NCI-H146 treated with DMSO at 0.1 percent for 48 hours (cell line): Measurements from ENCODE around the gene POLDIP2.
"Not testable (repeated sequence)": the region's sequence is repeated elsewhere in the genome, so short reads cannot be mapped to it uniquely, and the experiment has no call there.

Experiments used
- DNase-seq: peaks from one replicate; lab custom pipeline; 2025; ENCODE audit not compliant: unreplicated experiment; lab: John Stamatoyannopoulos, UW

The POLDIP2 gene

DNA sequence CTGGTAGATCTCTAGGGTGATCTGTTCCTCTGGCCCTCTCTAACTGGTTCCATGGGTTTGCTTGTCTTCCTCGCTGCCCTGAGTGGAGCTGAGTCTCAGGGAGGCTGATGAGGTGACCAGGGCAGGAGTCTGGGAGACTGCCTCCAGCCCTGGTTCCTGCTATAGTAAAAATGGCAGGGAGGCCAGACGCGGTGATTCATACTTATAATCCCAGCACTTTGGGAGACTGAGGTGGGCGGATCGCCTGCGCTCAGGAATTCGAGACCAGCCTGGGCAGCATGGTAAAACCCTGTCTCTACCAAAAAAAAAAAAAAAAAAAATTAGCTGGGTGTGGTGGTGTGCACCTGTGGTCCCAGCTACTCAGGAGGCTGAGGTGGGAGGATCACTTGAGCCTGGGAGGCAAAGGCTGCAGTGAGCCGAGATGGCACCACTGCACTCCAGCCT is 18.5 kb downstream of the POLDIP2 start:
- not testable (repeated sequence) for DNase-seq

DNA sequence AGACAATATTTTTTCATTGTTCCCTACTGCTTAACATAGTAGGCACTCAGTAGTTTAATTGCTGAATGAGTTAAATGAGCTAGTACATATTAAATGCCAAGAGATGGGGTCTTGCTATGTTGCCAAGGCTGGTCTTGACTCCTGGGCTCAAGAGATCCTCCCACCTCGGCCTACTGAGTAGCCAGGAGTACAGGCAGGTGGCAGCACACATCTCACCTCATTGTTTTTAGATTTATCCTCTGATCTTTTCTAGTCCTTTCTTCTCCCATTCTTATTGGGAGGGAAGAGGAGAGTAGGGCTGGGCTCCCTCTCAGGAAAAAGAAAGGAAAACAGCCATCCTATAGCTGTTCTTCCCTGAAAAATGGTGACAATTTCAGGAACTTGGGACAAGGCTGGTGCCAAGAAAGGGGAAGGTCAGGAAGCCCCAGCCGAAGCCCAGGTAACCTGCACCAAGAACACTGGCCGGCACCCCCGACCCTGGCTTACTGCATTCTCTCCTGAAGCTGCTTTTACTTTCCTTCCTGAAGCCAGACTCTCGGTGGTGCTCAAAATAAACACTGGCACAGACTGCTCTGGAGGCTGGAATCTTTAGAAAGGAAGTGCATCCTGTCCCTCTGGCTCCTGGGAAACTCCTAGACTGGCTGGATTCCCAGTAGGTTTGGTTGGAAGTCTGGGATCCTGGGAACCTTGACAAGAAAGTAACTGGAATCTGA is 19.1 kb downstream of the POLDIP2 start:
- DNase-seq, result no peak

DNA sequence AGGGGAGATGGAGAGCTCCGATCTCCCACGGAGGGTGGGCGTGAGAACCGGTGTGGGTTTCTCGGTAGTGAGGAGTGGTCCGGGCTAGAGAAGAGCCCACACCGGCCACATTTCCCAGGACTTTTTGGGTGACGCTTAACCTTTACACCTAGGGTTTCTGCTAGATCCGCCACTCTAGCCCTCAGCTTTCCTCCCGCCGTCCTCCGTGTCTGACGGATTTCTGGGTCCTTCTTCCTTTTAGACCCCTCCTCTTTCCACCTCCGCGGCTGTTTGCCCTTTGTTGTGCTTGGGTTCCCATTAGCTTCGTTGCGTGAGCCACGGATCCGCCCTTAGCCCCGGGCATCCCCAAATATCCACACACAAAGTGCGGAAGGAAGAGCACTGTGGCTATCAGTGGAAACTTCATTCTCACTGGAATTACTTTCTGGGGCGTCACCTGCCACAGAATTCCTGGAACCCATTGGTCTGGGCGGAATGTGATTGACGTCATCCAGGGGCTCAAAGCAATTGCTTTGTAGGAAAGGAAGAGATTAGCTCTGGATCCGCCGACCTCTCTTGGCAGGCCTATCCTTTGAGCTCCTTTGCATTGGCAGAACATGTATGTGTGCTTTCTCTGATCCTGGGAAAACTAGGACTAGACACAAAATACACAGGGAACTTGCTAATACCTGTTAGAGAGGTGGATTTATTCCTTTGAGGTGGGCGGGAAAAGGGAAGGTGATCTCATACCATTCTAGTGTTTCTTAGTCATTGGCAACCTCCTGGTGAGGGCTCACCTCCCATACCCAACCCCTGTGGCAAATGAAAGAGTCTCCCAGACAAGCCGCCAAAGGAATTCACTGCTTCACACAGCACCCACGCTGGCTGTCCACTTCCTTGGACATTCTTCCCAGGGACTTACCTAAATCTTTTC is 21.1 kb downstream of the POLDIP2 start:
- DNase-seq, result peak; percentile 60

DNA sequence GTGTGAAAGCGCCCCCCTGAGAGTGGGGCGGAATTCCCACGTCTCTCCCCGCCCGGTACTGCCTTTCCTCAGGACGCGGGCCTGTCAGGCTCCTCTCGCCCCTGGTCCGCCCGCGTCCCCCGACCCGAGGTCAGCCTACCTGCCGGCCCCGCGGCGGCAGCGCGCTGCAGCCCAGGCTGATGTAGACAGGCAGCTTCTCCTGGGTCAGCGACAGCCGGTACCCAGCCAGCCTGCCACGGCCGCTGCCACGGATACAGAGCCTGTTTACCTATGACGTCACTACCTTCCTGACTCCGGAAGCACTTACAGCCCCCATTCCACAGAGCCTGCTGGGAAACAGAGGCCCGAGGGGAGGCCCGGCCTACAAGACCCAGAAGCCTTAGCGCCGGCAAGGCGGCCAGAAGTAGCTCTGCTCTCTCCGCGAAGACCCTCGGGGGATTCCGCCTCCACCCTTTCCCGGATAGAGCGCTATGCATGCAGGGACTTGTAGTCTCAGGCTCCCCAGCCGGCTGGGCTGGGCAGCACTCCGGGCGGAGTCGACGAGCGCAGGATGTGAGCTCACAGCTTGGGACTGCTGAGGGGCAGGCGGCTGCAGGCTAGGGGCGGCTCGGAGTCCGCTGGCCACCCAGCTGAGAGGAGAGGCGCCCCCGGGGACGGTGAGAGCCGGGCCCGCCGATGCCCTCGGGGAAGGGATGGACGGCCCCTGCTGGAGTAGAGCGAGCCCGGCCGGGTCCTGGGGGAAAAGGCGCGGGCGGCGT is 21.9 kb downstream of the POLDIP2 start, which contains the start of the genes IFT20 and TNFAIP1:
Gene IFT20 (minus strand): TSS at position 272 of the 758 bp plus-strand sequence. CDS start 3,487 bp downstream, outside the sequence.
Gene TNFAIP1 (plus strand): TSS at position 561 of the 758 bp plus-strand sequence. CDS start 3,761 bp downstream, outside the sequence.
- peak; percentile 99 for DNase-seq

DNA sequence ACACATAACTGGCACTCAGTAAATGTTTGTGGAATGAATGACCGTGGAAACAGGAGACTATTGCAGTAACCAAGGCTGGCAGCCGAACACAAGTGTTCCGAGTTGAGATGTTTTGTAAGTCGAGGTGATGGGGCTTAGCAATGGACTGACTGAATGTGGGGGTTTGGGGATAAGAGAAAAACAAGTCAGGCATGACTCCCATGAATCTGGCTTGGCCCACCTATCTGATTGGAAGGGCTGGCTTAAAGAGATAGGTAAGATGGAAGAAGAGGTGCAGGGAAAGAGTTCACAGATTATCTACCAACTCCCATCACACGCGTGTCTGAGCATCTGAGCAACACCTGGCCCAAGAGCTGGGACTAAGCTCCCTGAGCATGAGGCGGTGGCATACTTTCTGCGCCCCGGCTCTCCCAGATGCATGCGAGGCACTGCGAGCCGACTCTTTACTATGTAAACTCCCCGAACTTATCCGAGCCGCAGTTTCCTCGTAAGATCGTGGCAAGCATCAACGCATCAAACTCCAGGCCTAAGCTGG is 22.6 kb downstream of the POLDIP2 start:
- no peak for DNase-seq

DNA sequence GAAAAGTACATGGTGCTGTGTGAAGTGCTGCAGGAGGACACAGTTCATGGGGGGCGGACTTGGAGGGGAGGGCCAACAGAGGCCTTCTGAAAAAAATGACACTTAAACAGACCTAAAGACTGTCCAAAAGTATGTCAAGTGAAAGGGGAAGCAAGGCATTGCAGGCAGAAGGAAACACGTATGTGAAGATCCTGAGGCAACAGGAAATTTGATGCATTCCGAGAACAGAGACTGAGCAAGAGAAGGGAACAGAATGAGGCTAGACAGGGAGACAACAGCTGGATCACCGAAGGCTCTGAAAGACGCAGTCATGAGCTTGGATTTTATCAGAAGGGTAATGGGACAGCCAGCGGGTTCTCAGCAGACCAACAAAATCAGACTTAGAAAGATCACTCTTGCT is 23.2 kb downstream of the POLDIP2 start:
- no peak for DNase-seq

DNA sequence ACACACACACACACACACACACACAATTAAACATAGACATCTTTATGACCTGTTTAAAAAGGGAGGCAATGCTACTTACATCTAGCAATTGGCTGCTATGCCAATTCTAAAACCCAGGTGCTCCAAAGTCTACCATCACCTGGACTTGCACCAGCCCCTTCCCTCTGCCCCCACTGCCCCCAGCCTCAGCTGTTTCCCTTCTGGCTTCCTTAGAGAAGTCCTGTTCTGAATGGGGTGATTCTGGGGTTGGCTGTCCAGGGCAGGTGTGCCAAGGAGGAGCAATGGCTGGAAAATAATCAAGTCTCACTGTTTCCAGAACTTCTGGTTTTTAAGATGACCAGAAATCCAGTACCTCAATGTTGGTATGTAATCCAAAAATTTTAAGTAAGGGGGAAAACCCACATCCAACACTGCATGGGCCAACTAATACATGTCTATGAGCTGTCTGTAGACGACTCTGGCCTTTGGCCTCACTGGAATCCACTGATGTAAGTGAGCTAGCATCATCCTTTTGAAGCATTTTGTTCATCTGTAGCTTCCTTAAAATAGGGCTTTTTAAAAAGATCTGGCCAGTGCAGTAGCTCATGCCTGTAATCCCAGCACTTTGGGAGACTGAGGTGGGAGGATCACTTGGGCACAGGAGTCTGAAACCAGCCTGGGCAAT is 24.1 kb downstream of the POLDIP2 start:
- no peak for DNase-seq

DNA sequence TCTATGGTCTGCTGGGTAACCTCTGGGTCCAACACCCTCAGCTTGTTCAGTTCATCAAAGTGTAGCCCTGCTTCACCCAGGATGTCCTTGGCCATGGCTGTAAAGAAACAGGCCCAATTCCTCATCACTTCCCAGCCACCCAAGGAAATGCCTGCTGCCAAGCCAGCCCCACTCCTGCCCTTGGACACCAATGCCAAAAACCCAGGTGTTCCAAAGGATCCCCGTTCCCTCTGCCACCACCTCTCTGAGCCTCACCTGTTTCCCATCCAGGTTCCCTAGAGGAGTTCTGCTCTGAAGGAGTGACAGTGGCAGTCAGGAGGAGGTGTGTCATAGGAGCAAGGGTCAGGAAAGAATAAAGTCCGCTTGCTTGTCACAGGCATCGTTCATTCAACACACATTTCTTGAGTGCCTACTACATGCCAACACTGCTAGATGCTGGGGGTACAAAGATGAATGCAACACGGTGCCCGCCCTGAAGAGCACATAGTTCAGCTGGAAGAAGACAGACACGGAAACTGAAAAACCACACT is 25.4 kb downstream of the POLDIP2 start:
- no peak for DNase-seq

DNA sequence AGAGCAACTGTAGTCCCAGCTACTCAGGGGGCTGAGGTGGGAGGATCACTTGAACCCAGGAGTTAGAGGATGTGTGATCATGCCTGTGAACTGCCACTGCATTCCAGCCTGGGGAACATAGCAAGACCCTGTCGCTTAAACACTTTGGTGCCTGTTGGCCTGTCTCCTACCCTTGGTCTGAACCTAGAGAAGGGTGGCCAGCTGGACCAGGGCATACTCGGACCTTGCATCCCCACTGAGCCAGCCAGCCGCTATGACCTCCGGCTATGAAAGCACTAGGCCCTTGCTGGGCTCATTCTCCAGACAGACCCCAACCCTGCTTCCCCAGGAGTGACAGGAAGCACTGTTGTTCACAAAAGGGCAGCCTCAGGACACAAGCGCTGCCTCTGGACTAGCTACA is 26.7 kb downstream of the POLDIP2 start:
- no peak for DNase-seq

DNA sequence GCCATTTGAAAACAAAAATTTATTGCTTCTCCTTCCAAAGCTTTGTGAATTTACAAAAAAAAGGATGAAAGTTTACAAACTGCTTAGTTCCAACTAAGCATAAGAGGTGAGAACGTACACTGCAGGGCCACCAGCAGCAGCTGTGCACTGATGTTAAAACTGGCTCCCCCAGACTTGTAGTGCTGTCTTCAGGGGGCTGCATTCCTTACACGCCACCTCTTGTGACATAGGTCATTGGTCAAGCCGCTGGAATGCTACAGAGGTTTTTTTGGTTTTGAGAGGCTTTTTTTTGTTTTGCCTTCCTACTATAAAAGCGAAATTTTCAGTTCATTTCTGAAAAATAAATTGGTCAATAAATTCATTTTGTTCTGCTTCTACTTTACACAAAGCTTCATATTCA is 29.0 kb downstream of the POLDIP2 start:
- DNase-seq, result no peak

DNA sequence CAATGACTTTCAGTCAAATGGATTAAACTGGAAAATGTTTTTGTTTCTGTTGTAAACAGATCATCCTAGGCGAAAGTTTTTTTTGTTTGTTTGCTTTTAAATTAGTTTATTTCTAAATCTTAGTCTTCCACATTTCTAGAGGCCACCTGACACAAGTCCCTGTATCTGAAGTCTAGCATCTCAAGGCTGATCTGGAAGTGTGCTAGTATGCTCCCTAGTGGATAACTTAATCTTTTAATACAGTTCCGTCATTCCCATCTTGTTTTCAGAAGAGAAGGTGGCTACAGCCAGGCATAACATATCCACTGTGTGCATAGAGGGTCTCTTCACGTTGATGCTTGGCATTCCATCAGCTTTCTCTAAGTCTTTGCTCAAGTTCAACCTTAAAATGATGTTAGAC is 29.6 kb downstream of the POLDIP2 start:
- DNase-seq, result no peak

DNA sequence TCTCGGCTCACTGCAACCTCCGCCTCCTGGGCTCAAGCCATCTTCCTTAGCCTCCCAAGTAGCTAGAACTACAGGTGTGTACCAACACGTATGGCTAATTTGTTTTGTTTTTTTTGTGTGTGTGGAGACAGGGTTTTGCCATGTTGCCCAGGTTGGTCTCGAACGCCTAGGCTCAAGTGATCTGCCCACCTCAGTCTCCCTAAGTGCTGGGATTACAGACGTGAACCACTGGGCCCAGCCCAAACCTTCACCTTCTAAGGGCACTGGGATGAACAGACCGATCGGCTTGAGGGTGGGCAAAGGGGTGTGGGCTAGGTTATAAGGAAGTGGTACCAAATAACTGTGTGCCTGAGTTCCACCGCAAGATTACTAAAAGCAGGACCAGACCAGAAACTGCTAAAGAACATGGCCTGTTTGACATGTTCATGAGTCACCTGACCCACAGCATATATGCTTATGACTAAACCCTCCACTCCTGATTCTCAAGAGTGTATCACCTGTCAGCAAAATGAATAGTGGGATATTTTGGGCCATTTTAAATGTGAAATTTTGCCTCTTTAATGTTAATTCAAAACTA is 30.2 kb downstream of the POLDIP2 start:
- no peak for DNase-seq

DNA sequence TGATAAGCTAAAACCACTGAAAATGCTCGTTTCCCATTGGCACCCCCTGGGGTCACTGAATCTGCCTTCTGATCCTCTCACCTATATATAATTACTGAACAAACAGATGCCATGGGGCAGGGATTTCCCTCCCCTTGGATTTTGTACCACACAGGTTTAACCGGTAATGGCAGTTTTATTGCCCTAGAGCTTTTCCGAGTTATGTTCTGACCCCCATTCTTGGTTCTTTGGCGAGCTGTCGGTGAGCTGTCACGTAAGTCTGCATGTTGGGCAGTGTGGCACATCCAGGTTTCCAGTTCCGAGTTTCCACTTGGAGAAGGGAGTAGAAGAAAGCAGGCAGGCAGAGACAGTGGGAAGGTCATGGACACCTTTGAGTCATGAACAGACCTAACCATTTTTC is 31.2 kb downstream of the POLDIP2 start:
- DNase-seq, result peak; percentile 9

DNA sequence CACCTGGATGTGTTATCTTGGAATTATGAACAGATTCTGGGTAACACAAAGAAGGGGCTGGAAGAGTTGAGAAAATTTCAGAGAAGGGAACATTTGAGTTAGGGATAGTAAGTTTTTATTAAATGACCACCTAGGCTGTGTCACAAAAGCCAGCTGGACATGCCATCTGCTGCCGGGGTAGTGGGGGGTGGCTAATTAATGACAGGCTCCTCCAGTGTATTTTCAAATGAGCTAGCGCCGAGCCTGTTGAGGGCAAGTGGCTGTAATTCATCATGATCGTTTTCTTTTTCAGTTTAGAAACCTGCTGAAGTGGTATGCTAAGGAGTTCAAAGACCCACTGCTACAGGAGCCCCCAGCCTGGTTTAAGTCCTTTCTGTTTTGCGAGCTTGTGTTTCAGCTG is 32.1 kb downstream of the POLDIP2 start:
- no peak for DNase-seq

DNA sequence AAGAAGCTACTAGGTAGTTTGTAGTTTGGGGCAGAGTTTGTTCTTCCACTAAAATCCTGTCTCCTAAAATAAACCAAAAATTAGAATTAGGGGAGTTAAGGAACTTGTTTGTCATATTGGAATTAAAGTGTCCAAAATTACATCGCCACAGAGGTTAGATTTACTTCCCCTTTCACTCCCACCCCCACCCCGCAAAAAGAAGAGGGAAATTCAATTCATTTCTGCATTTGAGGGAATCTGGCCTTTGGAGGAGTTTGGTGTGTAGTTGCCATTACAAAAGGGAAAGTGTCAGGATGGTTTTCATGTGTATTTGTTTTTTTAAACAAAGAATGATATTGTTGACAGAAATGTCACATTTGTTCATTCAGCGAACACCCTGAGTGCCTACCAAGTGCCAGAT is 32.5 kb downstream of the POLDIP2 start:
- no peak for DNase-seq

DNA sequence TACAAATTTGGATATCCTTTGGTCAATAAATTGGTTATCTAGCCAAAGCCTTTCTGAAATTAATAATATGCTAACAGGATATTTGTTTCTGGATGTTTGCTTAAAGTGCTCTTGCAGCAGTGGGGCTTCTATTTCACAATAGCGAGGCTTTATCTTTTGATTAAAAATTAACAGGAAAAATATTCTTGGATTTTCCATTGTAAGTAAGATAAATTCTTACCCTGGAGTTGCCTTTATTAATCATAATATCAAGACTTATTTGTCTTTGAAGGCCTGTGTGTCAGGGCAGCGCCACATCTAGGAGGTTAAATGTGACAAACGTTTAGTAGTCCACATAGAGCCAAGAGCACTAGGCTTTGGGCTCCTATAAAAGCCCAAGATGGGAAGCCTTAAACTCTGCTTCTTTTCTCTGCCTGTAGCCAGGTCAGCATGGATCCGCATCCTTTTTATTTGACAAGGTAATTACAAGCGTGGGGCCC is 33.0 kb downstream of the POLDIP2 start:
- DNase-seq, result no peak

DNA sequence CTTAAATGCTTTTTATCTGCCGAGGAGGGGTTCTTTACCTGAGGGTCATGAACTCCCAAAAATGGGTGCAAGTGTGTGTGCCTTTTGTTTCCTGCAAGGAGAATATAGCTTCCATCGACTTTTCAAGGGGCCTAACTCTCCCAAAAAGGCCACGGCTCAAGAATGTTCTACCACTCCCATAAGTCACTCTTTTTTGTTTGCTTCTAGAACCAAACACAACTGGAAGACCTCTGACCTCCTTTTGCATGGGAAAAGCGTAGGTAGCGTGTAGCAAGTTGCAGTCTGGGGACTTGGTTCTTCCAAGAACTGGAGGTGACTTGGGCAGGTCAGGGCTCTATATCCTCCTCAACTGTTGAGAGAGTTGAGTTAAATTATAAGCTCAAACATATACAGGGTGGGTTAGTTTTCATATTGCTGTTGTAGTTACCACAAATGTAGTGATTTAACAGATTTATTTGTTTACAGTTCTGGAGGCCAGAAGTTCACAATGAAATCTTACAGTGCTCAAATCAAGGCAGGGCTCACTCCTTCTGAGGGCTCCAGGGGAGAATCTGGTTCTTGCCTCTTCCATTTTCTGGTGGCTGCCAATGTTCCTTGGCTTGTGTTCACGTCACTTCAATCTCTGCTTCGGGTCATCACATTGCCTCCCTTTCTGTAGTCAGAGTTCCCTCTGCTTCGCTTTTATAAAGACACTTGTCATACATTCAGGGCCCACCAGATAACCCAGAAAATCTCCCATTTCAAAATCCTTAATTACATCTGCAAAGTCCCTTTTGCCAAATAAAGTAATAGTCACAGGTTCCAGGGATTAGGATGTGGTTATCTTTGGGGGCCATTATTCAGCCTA is 36.9 kb downstream of the POLDIP2 start:
- no peak for DNase-seq

DNA sequence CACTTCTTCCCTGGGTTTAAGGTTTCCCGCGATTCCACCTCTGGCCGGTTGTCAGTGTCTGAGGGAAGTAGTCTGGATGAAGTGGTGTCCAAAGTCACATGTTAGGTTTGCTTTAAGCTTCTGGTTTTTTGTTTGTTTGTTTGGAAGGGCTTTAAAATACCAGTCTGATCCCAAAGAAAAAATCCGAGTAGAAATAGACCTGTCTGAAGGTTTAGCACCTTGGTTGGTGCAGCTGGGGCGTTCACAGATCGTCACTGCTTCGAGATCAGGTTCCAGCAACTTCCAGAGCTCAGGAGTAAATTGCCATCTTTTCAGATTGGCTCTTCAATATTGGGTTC is 37.8 kb downstream of the POLDIP2 start:
- no peak for DNase-seq
